ENCODE data around the gene MS4A13.
"Not testable (repeated sequence)": the region's sequence is repeated elsewhere in the genome, so short reads cannot be mapped to it uniquely, and the experiment has no call there.

- TF ChIP-seq CTCF (conservative IDR thresholded peaks at IDR 0.05; ENCODE audit: low read length); EZH2phosphoT487 (IDR thresholded peaks at IDR 0.05; ENCODE audit: borderline replicate concordance): not testable (repeated sequence)
These were observed 17.2 kb downstream of the MS4A13 start for GRCh38 chr11:60532383-60532782.

Measured in Loucy (cell line).